Muscle layer of duodenum (tissue), 2 donors: ENCODE measurements around the gene RXFP2.

Experiments
- H3K27ac ChIP-seq: one replicate; pipeline ENCODE4 v1.7.0; 2013; ENCODE audit warnings: mild to moderate bottlenecking, low read length
- H3K27me3 ChIP-seq: one replicate; pipeline ENCODE4 v1.7.0; 2013; ENCODE audit warnings: low read depth, mild to moderate bottlenecking, control low read depth, low read length
- H3K36me3 ChIP-seq, 2 donors: one replicate each; pipeline ENCODE4 v1.7.0; 2013; ENCODE audit warnings: low read length in 2 of 2, control low read depth in 1 of 2, mild to moderate bottlenecking in 1 of 2; ENCODE audit not compliant: insufficient read depth in 2 of 2, control insufficient read depth in 1 of 2
- H3K4me1 ChIP-seq, 2 donors: one replicate each; pipeline ENCODE4 v1.7.0; 2013; ENCODE audit warnings: low read length in 2 of 2, mild to moderate bottlenecking in 2 of 2, control low read depth in 1 of 2, moderate library complexity in 1 of 2; ENCODE audit not compliant: insufficient read depth in 2 of 2, control insufficient read depth in 1 of 2
- H3K4me3 ChIP-seq, 2 donors: one replicate each; pipeline ENCODE4 v1.7.0; 2013; ENCODE audit warnings: low read length in 2 of 2, low read depth in 1 of 2, mild to moderate bottlenecking in 1 of 2
- H3K9me3 ChIP-seq, 2 donors: one replicate each; pipeline ENCODE4 v1.7.0; 2013; ENCODE audit warnings: low read length in 2 of 2, control low read depth in 1 of 2, mild to moderate bottlenecking in 1 of 2; ENCODE audit not compliant: control insufficient read depth in 1 of 2
- donor health status: healthy.

The RXFP2 gene

DNA sequence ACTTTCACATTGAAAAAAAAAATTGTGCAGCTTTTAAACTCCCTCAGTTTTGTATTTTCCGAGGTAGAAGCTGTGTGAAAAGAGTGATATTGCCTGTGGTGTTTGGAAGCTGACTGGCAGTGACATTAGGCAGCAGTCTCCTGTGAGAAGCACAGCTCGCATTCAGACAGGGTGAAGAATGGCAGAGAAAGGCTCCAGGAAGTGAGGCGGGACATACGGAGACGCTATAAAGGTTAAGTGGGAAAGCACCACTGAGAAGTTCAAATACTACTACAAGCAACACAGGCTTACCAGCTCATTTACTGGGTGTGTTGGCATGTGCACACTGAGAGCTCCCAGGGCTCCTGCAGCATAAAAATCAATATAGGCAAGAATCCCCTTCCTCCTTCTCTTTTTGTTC is 88.4 kb downstream of the RXFP2 start:
- Histone ChIP-seq H3K9me3 (no peaks in the 10 kb centered on the region), H3K27me3 (no peaks in the 10 kb centered on the region), H3K36me3 (no peaks in the 10 kb centered on the region), H3K4me3 (no peak overlapping the region), H3K27ac (no peak overlapping the region), H3K4me1 (no peaks in the 10 kb centered on the region)

DNA sequence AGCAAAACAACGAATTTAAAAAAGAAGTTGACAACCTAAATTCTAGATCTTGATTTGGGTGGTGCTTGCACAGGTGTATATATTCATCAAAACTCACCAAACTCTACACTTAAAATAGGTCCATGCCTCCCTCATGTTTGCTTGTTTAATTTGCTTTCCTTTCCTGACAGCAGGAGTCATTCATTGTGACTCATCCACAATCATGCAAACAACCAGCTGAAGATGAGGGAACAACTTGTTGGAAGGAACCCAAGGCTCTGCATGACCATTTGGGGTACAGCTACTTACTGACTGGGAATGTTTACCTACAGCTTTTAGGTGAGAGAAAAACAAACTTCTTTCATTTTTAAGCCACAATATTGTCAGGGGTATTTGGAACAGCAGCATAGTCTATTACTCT is 96.6 kb downstream of the RXFP2 start:
- H3K4me1 ChIP-seq = no peaks in the 10 kb centered on the region
- no peak overlapping the region for H3K4me3 ChIP-seq
- H3K27me3 ChIP-seq = no peaks in the 10 kb centered on the region
- H3K27ac ChIP-seq = no peak overlapping the region
- no peaks in the 10 kb centered on the region for H3K9me3 ChIP-seq
- H3K36me3 ChIP-seq = no peaks in the 10 kb centered on the region

- H3K36me3 ChIP-seq = no peaks in the 10 kb centered on the region
Measured at GRCh38 chr13:31843044-31843443, 103.7 kb downstream of the RXFP2 start.

GRCh38 chr13:31846182-31846938 is 107.0 kb downstream of the RXFP2 start:
- H3K27ac ChIP-seq = no peak overlapping the region
- H3K27me3 ChIP-seq = no peaks in the 10 kb centered on the region
- H3K9me3 ChIP-seq = no peaks in the 10 kb centered on the region
- H3K4me1 ChIP-seq = no peaks in the 10 kb centered on the region
- H3K4me3 ChIP-seq = peak overlapping the region; percentile 68 to 71
- no peaks in the 10 kb centered on the region for H3K36me3 ChIP-seq

More at GRCh38 chr13:31843044-31843443, 103.7 kb downstream of the RXFP2 start:
- H3K27ac ChIP-seq = no peak overlapping the region
- H3K9me3 ChIP-seq = no peaks in the 10 kb centered on the region
- no peak overlapping the region for H3K4me3 ChIP-seq
- H3K4me1 ChIP-seq = no peaks in the 10 kb centered on the region
- no peaks in the 10 kb centered on the region for H3K27me3 ChIP-seq

- Histone ChIP-seq H3K4me1 (no peaks in the 10 kb centered on the region), H3K27ac (no peak overlapping the region), H3K36me3 (no peaks in the 10 kb centered on the region), H3K4me3 (peak overlapping the region; percentile 24 to 71), H3K9me3 (no peaks in the 10 kb centered on the region), H3K27me3 (no peaks in the 10 kb centered on the region)
Measured at GRCh38 chr13:31846961-31847752, 107.8 kb downstream of the RXFP2 start.

DNA sequence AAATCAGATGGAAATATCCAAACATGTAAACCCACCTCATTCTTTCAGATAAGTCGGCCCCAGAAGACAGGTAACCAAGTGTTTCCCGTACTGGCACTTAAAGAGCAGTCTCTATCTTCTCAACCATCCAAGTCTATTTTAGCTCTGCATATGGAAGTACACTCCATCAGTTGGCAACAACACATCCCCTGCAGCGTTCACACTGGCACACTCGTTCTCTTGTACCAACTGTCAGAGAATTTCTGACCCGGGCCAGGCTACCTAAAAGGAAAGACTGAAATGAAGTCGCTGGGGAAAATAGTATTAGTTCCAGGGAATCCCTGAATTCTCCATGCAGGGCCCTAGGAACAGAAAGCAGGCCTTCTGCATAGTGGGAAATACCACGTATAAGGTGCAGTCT is 109.3 kb downstream of the RXFP2 start:
- Histone ChIP-seq H3K9me3 (no peaks in the 10 kb centered on the region), H3K4me1 (no peaks in the 10 kb centered on the region), H3K27me3 (no peaks in the 10 kb centered on the region), H3K27ac (no peak overlapping the region), H3K36me3 (no peaks in the 10 kb centered on the region), H3K4me3 (no peak overlapping the region)

DNA sequence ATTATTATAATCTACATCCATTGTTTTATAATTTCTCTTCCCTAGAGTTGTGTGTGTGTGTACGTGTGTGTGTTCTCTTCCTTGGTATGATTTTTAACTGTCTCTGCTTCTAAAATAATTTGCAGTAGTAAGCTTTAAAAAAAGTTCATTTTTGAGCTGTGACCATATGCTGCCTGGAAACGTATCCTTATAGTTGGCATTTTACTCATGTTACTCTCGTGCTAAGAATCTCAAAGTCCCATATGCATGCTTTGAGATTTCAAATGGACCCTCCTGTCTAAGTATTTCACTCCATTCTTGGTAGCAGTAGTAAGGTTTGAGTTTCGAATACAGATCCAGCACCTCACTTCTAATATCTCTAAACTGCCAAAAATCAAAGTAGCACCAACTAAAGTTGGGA is 109.9 kb downstream of the RXFP2 start:
- H3K4me3 ChIP-seq = no peak overlapping the region
- H3K27ac ChIP-seq = no peak overlapping the region
- no peaks in the 10 kb centered on the region for H3K36me3 ChIP-seq
- H3K4me1 ChIP-seq = no peaks in the 10 kb centered on the region
- no peaks in the 10 kb centered on the region for H3K27me3 ChIP-seq
- no peaks in the 10 kb centered on the region for H3K9me3 ChIP-seq

DNA sequence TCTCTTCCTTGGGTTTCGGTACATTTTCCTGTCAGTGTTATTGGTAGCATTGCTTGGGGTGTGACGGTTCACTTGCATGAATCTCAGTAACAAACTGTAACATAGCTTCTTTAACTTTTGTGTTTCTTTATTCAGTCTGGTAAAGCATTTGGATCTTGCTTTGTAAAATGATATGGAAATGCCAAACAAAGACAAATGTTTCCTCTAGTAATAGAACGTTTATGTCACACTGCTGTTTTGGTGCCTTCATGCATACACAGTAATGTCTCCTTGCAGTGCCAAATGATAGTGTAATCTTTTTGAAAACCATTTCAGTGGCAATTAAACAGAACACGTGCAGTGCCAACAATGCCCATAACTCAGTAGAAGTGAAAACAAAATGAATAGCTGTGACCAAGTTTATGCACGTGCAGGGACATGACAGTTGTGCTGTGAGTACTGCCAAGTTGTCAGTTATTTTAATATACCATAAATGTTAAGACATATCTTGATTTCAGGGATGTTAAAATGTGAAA is 110.8 kb downstream of the RXFP2 start:
- no peak overlapping the region for H3K27ac ChIP-seq
- no peaks in the 10 kb centered on the region for H3K27me3 ChIP-seq
- no peaks in the 10 kb centered on the region for H3K36me3 ChIP-seq
- H3K9me3 ChIP-seq = no peaks in the 10 kb centered on the region
- no peak overlapping the region for H3K4me3 ChIP-seq
- no peaks in the 10 kb centered on the region for H3K4me1 ChIP-seq

DNA sequence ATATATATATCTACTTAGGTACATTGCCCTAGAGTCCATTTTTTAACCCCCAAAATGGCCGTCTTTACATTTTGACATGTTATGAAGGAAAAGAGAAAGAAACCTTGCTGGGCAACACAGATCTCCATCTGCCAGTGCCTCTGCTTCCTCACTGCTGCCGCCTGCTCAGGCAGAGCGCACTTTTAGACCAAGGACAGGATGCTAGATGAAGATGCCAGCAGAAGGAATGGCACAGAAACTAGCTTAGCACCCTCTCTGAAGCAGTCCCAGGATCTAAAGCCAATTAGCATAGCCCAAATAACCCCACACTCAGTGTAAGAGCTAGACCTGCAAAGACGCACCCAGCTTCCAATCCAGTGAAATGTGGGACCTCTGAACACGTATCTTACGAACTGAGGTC is 111.9 kb downstream of the RXFP2 start:
- H3K4me1 ChIP-seq = no peaks in the 10 kb centered on the region
- H3K27me3 ChIP-seq = no peaks in the 10 kb centered on the region

More for the DNA sequence above, 111.9 kb downstream of the RXFP2 start:
- H3K9me3 ChIP-seq = no peaks in the 10 kb centered on the region
- H3K36me3 ChIP-seq = no peaks in the 10 kb centered on the region
- H3K27ac ChIP-seq = no peak overlapping the region
- no peak overlapping the region for H3K4me3 ChIP-seq
